Fibroblast of mammary gland (primary cell): ENCODE results near the gene ARHGEF26.

Experiments used
- DNase-seq: peaks from one replicate; pipeline ENCODE4 v3.0.0-alpha.2; 2010; ENCODE audit warnings: low read depth
- H3K4me3 ChIP-seq: 2 replicates; pipeline ENCODE4 v1.5.1; 2011; ENCODE audit warnings: low read depth, mild to moderate bottlenecking, low read length, moderate library complexity; ENCODE audit not compliant: control insufficient read depth
- TF ChIP-seq, protein P1 (sequence below): conservative IDR thresholded peaks from 2 replicates; pipeline ENCODE4 v1.5.1; 2011; ENCODE audit warnings: low read depth, low read length, inconsistent platforms; ENCODE audit not compliant: control insufficient read depth, insufficient read depth

The ARHGEF26 gene

DNA sequence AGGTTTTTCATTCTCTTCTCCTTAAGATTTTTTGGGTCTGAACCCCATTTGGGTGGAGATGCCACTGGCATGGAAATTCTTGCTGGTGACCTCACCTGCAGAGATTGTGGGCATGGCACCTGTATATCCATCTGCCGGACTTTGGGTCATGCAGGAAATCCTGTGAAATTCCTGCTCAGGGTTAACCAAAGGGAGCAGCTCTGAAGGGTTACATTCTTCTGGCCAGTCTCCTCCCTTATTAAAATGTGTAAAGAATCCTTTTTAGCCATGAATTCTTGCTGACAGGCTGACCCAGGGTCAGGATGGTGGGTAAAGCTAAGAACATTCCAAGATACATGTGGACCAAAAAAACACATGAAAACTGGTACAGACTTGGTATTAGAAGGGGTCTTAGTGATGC is 27.4 kb downstream of the ARHGEF26 start:
- no peak for DNase-seq
- TF ChIP-seq, protein P1, sequence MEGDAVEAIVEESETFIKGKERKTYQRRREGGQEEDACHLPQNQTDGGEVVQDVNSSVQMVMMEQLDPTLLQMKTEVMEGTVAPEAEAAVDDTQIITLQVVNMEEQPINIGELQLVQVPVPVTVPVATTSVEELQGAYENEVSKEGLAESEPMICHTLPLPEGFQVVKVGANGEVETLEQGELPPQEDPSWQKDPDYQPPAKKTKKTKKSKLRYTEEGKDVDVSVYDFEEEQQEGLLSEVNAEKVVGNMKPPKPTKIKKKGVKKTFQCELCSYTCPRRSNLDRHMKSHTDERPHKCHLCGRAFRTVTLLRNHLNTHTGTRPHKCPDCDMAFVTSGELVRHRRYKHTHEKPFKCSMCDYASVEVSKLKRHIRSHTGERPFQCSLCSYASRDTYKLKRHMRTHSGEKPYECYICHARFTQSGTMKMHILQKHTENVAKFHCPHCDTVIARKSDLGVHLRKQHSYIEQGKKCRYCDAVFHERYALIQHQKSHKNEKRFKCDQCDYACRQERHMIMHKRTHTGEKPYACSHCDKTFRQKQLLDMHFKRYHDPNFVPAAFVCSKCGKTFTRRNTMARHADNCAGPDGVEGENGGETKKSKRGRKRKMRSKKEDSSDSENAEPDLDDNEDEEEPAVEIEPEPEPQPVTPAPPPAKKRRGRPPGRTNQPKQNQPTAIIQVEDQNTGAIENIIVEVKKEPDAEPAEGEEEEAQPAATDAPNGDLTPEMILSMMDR = no peak
- H3K4me3 ChIP-seq = no peak overlapping the region

DNA sequence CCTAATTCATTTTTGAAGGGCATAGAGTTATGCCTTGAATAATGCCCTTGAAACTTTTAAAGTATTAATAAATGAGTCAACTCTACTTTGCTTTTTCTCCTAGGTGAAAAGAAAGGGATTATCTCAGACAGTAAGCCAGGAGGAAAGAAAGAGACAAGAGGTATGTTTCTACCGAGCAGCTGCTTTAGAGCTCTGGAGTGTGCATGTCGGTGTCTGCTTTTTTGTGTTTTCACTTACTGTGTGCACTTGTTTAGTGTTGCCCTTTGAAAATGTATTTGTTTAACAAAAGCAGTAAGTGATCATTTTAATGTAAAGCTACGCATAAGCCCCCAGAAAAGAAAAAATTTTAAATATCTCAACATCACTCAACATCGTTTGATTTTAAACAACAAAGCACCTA is 28.1 kb downstream of the ARHGEF26 start:
- H3K4me3 ChIP-seq = no peak overlapping the region
- TF ChIP-seq, protein P1 = no peak
- no peak for DNase-seq

DNA sequence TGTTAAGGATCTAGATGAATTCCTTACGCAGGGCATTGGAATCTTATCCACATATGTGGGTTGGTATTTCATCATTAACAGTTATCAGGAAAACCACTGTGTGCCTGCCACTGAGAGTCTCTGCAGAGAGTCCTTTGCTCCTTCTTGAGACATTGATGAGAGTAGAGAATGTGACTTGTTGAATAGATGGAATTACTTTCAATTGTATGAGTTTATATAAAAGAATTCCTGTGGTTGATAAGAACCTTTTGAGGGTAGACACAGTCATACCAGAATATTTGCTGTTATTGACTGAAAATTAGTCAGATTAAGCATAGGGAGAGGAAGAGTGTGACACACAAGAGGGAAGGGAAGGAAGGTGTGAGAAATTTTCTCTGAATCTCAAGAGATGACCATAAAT is 30.8 kb downstream of the ARHGEF26 start:
- TF ChIP-seq, protein P1 = no peak
- peak; percentile 50 for DNase-seq
- no peak overlapping the region for H3K4me3 ChIP-seq

DNA sequence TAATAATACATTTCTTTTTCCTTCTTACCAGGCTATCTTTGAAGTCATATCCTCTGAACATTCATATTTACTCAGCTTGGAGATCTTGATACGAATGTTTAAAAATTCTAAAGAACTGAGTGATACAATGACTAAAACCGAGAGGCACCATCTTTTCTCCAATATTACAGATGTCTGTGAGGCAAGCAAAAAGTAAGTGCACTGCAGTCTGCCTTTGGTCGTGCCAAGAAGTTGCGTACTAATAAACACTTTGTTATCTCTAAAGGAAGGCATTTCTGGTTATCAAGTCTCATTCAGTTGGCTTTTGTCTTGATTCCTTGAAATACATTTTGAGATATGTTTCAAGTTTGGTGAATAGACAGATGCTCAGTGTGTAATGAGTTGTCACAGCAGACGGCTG is 31.6 kb downstream of the ARHGEF26 start:
- TF ChIP-seq, protein P1 = no peak
- no peak overlapping the region for H3K4me3 ChIP-seq
- DNase-seq = no peak

DNA sequence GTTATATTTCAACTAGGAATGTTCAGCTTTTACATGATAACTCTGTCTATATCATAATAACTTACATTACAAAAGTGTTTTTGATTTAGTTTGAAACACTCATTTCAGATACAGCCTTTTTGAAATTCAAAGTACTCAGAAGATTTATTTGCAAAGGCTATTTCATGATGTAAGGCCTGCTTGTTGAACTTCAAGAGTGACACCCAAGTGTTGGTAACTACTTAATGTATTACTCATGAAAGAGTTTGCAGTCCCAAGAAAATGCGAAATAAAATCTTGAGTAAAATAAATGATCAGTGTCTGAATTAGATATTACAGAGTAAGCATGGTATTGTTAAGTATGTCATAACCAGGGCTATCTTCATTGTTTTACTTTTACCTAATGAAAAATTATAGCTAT is 35.3 kb downstream of the ARHGEF26 start:
- no peak overlapping the region for H3K4me3 ChIP-seq
- DNase-seq = no peak
- TF ChIP-seq, protein P1 = no peak

DNA sequence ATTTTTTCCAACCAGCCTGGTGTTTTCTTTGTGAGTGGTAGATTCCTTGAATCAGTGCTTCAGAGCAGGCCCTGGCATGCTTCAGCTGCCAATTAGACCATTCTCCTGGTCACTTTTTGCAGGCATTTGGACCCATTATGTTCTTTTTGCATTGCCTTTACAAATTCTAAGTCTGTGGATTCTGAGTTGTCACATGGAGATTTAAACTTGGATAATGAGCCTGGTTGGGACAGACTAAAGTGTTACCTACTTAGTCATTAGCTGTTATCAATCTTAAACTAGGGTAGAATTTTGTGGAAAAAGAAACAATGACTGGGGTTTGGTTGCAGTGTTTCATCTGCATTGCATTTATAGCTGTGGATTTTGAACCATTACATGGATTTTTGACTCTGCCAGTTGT is 40.6 kb downstream of the ARHGEF26 start:
- TF ChIP-seq, protein P1 = no peak
- DNase-seq = no peak
- H3K4me3 ChIP-seq = no peak overlapping the region

DNA sequence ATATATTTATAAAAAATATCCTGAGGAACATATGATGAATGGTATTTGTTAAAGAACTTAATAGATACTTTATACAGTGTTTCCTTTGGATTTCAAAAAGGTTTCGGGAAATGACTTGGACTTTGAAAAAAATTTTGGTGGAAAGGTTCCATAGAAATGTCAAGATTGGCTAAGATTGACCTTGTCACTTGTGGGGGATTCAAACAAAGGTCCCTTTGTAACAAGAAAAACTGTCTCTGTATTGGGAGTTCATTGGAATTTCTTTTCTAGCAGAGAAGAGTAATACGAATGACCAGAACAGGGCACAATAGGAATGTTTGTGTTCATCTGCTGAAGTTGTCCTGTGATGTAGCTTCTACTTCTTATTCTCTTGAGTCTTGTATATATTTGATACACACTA is 43.2 kb downstream of the ARHGEF26 start:
- DNase-seq = no peak
- TF ChIP-seq, protein P1 = no peak
- no peak overlapping the region for H3K4me3 ChIP-seq
